Activated CD4-positive, alpha-beta T cell treated with anti-CD3 and anti-CD28 coated beads for 24 hours (primary cell): Measurements from ENCODE around the gene GCG.

Source experiments
- DNase-seq, 2 donors: peaks; one replicate each; pipeline ENCODE4 v3.0.0-alpha.2; 2020; ENCODE audit warnings: low read depth in 2 of 2

The GCG gene

GRCh38 chr2:162103443-162104009 lies 48.5 kb downstream of the GCG start:
- DNase-seq: no peak

GRCh38 chr2:162100579-162100978 lies 51.5 kb downstream of the GCG start:
- no peak for DNase-seq

DNA sequence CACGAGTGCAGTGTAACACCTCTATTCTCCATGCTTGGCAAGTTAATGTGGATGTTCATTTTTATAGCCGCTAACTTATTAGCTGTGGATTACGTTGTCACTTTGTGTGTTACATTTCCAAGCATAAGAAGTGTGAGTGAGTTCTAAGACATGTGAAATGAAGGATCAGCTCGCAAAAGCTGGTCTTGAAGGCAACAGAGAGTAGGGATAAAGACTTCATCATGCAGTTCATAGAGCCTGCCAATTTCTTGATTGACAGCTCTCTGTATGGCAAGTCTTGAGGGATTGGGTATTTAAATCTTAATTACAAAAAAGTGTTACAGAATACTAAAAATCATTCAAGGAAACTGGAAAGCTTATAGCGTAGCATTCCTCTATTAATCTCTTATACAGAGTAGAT lies 52.2 kb downstream of the GCG start:
- no peak for DNase-seq
